HUES64 (cell line): Measurements from ENCODE around the gene TPSD1.

Experiments
- H3K27ac ChIP-seq: 2 replicates; pipeline ENCODE4 v1.7.0; 2013; ENCODE audit warnings: low read depth, low read length, inconsistent platforms
- H3K27me3 ChIP-seq: 2 replicates; pipeline ENCODE4 v1.6.1; 2013; ENCODE audit warnings: mild to moderate bottlenecking, low read length; ENCODE audit not compliant: insufficient read depth
- H3K36me3 ChIP-seq: 2 replicates; pipeline ENCODE4 v1.6.1; 2013; ENCODE audit warnings: mild to moderate bottlenecking, low read length; ENCODE audit not compliant: insufficient read depth
- H3K4me1 ChIP-seq: 2 replicates; pipeline ENCODE4 v1.6.1; 2013; ENCODE audit warnings: mild to moderate bottlenecking, low read length, moderate library complexity; ENCODE audit not compliant: insufficient read depth
- H3K4me3 ChIP-seq: 2 replicates; pipeline ENCODE4 v1.5.1; 2013; ENCODE audit warnings: mild to moderate bottlenecking, low read length, moderate library complexity
- H3K9ac ChIP-seq: 2 replicates; pipeline ENCODE4 v1.6.1; 2013; ENCODE audit warnings: mild to moderate bottlenecking, low read depth, low read length
- H3K9me3 ChIP-seq: 2 replicates; pipeline ENCODE4 v1.6.1; 2013; ENCODE audit warnings: low read depth, low read length; ENCODE audit not compliant: insufficient read depth
- WGBS: fragments of 150-250, 120-280 bp; methylation state at CpG from one replicate; pipeline ENCODE4 v1.1.7; 2013; ENCODE audit warnings: missing lambda C conversion rate; 5-methylcytosine and 5-hydroxymethylcytosine counted together

Gene TPSD1

GRCh38 chr16:1278477-1278876 is 22.6 kb downstream of the TPSD1 start:
- Histone ChIP-seq H3K36me3 (no peaks in the 10 kb centered on the region), H3K4me1 (peaks cover 7% of the 10 kb centered on the region), H3K27ac (no peak overlapping the region), H3K9me3 (no peaks in the 10 kb centered on the region), H3K9ac (no peak overlapping the region), H3K4me3 (no peak overlapping the region), H3K27me3 (peaks cover 3% of the 10 kb centered on the region; the same call in 1 of the 2 replicates)
- 19% methylated on average over 18 of the region's 18 CpGs for WGBS

- peaks cover 10% of the 10 kb centered on the region for H3K4me1 ChIP-seq
- no peaks in the 10 kb centered on the region for H3K36me3 ChIP-seq
- peaks cover 7% of the 10 kb centered on the region for H3K27me3 ChIP-seq
- H3K4me3 ChIP-seq: no peak overlapping the region
- WGBS: 90% methylated on average over 30 of the region's 30 CpGs
- H3K9me3 ChIP-seq: no peaks in the 10 kb centered on the region
- H3K9ac ChIP-seq: no peak overlapping the region
- no peak overlapping the region for H3K27ac ChIP-seq
These were observed 23.4 kb downstream of the TPSD1 start for GRCh38 chr16:1279081-1279944.

DNA sequence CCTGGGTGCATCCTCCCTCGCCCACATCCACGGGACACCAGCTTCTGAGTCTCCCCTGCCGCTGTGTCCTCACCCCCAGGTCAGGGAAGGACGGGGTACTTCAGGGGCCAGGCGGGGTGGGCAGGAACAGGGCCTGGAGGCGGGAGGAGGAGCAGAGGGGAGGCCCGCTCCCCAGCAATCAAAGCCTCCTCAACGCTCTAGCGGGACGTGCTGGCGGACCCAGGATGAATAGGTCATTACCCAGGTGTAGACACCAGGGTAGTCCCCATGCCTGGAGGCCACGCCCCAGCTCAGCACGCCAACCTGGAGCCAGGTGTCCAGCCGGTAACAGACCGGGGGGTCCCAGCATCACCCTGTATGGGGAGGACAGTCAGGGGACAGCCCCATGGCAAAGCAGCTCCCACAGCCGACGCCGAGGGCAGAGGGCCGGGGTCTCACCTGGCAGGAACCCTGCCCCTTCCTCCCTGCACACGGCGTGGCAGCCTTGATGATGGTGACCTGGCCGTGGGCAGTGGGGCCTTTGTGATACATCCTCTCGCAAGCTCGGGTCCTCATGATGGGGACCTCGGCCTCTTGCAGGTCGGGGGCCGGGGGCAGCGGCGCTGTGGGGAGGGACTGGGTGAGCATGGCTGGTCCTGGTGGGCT is 24.2 kb downstream of the TPSD1 start:
- Histone ChIP-seq H3K4me3 (no peak overlapping the region), H3K9ac (no peak overlapping the region), H3K9me3 (no peaks in the 10 kb centered on the region), H3K36me3 (no peaks in the 10 kb centered on the region), H3K27me3 (peaks cover 8% of the 10 kb centered on the region), H3K27ac (no peak overlapping the region), H3K4me1 (peaks cover 10% of the 10 kb centered on the region)
- 93% methylated on average over 29 of the region's 29 CpGs for WGBS

DNA sequence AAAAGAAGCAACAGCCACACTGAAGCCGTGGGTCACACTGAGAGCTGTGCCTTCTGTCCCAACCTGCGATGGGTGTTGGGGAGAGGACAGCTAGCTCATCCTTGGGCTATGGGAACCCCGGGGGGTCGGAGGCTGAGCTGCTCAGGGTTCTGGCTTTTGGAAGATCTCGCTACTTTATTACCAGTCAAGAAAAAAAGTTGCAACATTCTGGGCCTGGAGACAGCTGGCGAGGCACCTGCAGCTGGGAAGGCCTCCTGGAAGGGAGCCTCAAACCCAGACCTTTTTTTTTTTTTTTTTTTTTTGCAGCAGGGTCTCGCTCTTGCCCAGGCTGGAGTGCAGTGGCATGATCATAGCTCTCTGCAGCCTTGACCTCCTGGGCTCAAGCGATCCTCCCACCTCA is 24.9 kb downstream of the TPSD1 start:
- WGBS: 92% methylated on average over 8 of the region's 8 CpGs

DNA sequence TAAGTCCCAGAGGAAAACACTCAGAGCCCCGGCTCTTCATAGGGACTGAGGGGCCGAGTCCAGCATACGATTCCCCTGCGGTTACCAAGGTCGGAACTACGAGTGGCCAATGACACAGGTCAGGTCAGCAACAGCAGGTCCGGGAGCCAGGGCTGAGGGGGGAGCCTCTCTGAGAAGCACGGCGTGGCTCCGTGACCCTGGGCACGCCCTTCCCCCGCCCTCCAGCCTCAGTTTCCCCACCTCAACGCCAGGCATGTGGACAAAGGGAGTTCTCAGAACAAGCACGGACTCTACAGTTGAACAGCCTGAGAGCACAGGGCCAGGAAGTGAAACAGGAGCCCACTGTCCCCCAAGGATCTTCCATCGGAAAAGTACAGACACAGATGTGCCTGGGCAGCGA is 25.6 kb downstream of the TPSD1 start:
- Histone ChIP-seq H3K4me3 (no peak overlapping the region), H3K27ac (no peak overlapping the region), H3K36me3 (no peaks in the 10 kb centered on the region), H3K9me3 (no peaks in the 10 kb centered on the region), H3K4me1 (peaks cover 10% of the 10 kb centered on the region), H3K9ac (no peak overlapping the region), H3K27me3 (peaks cover 8% of the 10 kb centered on the region)
- WGBS: 92% methylated on average over 16 of the region's 16 CpGs

More for the DNA sequence above, 24.9 kb downstream of the TPSD1 start:
- no peak overlapping the region for H3K9ac ChIP-seq
- no peak overlapping the region for H3K27ac ChIP-seq
- H3K4me3 ChIP-seq: no peak overlapping the region
- H3K36me3 ChIP-seq: no peaks in the 10 kb centered on the region
- peaks cover 8% of the 10 kb centered on the region for H3K27me3 ChIP-seq
- peaks cover 10% of the 10 kb centered on the region for H3K4me1 ChIP-seq
- H3K9me3 ChIP-seq: no peaks in the 10 kb centered on the region

DNA sequence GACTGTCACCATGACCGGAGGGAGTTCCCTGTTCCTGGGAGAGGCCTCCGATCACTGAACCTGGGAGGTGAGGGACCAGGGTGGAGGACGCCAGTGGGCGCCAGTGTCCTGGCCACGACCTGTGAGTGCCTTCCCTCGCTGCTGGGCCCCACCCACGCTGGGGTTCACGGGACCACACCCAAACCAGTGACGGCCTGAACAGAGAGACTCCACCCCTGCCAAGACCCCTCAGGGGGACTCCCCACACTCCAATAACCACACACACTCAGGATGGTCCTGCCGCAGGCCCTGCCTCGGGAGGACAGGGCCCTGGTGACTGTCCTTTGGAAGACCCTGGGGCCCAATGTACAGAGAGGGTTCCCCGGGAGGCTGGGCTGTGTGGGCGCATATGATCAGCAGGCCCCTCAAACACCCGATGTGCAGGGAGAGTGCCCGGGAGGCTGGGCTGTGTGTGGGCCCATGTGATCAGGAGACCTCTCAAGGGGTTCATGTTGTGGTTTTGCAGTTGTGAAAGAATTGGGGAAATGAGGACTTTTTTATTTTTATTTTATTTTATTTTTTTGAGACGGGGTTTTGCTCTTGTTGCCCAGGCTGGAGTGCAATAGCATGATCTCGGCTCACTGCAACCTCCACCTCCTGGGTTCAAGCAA is 26.6 kb downstream of the TPSD1 start:
- WGBS: 86% methylated on average over 17 of the region's 17 CpGs
- Histone ChIP-seq H3K27ac (no peak overlapping the region), H3K9me3 (no peaks in the 10 kb centered on the region), H3K4me1 (peaks cover 10% of the 10 kb centered on the region), H3K4me3 (no peak overlapping the region), H3K9ac (no peak overlapping the region), H3K27me3 (peaks cover 6% of the 10 kb centered on the region), H3K36me3 (no peaks in the 10 kb centered on the region)

GRCh38 chr16:1283296-1283695 is 27.4 kb downstream of the TPSD1 start:
- Histone ChIP-seq H3K27me3 (peaks cover 14% of the 10 kb centered on the region), H3K4me3 (no peak overlapping the region), H3K27ac (no peak overlapping the region), H3K36me3 (no peaks in the 10 kb centered on the region), H3K4me1 (peaks cover 10% of the 10 kb centered on the region), H3K9me3 (no peaks in the 10 kb centered on the region), H3K9ac (no peak overlapping the region)
- 57% methylated on average over 17 of the region's 17 CpGs for WGBS

- WGBS: 86% methylated on average over 16 of the region's 16 CpGs
- no peak overlapping the region for H3K4me3 ChIP-seq
- no peak overlapping the region for H3K27ac ChIP-seq
- no peak overlapping the region for H3K9ac ChIP-seq
- peaks cover 7% of the 10 kb centered on the region; the same call in 1 of the 2 replicates for H3K4me1 ChIP-seq
- no peaks in the 10 kb centered on the region for H3K9me3 ChIP-seq
- no peaks in the 10 kb centered on the region for H3K36me3 ChIP-seq
- peaks cover 21% of the 10 kb centered on the region for H3K27me3 ChIP-seq
These were observed 28.2 kb downstream of the TPSD1 start for GRCh38 chr16:1283996-1284616.

DNA sequence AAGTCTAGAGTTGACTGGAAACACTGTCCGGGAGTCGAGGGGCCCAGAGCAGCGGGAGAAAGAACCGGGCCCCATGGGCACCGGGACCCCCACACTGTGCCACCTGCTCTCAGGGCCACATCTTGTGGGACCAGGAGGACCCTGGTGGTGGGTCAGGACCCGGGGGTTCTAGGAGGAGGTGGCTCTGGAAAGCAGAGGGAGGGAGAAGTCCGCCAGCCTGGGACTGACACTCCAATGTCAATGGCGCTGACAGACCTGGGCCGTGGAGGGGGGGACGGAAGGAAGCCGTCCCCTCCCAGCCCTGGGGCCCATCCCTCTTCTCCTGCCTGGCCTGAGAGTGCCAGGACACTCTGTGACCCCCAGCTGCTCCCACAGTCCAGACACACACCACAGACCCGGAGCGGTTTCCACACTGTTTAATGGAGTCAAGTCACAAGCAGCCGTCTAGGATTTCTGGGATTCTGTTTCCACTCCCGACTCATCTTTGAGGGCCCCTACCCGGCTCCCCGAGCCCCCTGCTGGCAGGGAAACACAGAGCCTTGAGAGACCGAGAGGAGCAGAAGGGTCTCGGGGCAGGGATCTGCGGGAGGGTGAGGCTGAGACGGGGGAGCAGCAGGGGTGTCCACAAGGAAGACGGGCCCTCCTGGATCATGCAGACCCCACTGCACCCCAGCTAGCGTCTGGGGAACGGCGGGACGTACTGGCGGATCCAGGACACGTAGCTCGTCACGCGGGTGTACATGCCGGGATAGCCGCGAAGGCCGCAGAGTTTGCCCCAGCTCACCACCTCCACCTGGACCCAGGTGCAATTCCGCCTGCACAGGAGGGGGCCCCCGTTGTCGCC is 30.0 kb downstream of the TPSD1 start:
- Histone ChIP-seq H3K36me3 (no peaks in the 10 kb centered on the region), H3K27ac (no peak overlapping the region), H3K9me3 (no peaks in the 10 kb centered on the region), H3K9ac (no peak overlapping the region), H3K27me3 (peaks cover 39% of the 10 kb centered on the region), H3K4me3 (no peak overlapping the region), H3K4me1 (peaks cover 11% of the 10 kb centered on the region; the same call in 1 of the 2 replicates)
- WGBS: 86% methylated on average over 38 of the region's 38 CpGs

GRCh38 chr16:1286513-1287094 is 30.7 kb downstream of the TPSD1 start:
- Histone ChIP-seq H3K9me3 (no peaks in the 10 kb centered on the region), H3K27me3 (peaks cover 46% of the 10 kb centered on the region), H3K27ac (no peak overlapping the region), H3K36me3 (no peaks in the 10 kb centered on the region), H3K4me3 (no peak overlapping the region), H3K4me1 (peaks cover 13% of the 10 kb centered on the region; the same call in 1 of the 2 replicates), H3K9ac (no peak overlapping the region)
- 89% methylated on average over 25 of the region's 25 CpGs for WGBS
